ENCODE data around the gene CYBA. TPM values are rescaled to one million over a fixed set of nuclear protein-coding genes. Genes with fewer than 3 reads are reported as not detected.
A peak's percentile ranks its signal among the peaks of the same experiment; 100 is the strongest.

Gene CYBA
- polyA plus RNA-seq, 2 of the 4 experiments (the other 2 are of a cell fraction), result 75.7 to 185 TPM

DNA sequence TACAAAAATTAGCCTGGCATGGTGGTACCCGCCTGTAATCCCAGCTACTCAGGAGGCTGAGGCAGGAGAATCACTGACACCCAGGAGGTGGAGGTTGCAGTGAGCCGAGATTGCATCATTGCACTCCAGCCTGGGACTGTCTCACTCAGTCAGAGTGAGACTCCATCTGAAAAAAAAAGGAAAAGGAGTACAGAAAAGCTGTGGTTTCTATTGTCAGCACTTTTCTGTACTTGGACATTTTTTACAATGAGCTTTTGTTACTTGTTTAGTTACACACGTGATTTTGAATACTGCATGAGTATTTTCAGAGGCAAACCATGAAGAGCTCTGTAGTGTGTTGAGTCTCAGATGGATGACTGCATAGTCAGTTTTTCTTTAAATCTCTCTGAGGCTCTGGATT, 54.4 kb downstream of the CYBA start:
- ChIA-PET CTCF (no interaction called here), POLR2A (interaction anchor here (0.7 kb wide), 1 partner anchor 27 kb away, joined by 5 read pairs; no protein-coding TSS in a partner anchor)
- Histone ChIP-seq H3K9me3 (no peaks in the 10 kb centered on the region), H3K4me3 (no peak overlapping the region), H3K27ac (no peak overlapping the region), H3K4me1 (no peaks in the 10 kb centered on the region), H3K4me2 (no peak overlapping the region)
- ATAC-seq (no peak), DNase-seq (ENCODE audit: low read depth in 1 of 2, low spot score in 1 of 2) (no peak), FAIRE-seq (no peak)
- WGBS (ENCODE audit: missing lambda C conversion rate), result 92% methylated on average over 3 of the region's 3 CpGs
- no peak for TF ChIP-seq RAD21 (conservative IDR thresholded peaks at IDR 0.05 in 1 of 2, IDR thresholded peaks at IDR 0.05 in 1 of 2)
- TF ChIP-seq CEBPB (IDR thresholded peaks at IDR 0.05), result peak in 1 of 2 experiments; percentile 12; a peak in 1 of 4 replicates

DNA sequence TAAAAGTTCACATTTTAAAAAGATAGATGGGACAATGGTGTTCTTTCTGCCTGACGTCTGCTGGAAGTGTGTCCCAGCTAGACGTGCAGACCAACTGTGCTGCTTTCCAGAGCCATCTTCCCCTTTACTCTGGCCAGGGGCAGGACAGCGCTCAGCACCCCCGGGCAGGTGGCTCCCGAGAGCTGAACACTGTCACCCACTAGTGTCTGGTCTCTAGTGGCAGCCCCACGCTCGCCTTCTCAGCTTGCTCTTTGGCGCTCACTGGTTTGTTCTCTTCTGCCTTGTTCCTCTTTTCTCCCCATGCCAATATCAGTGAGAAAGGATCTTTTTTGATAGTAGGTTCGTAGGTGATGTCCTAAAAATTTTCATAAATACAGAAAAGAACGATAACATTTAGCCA, 54.9 kb downstream of the CYBA start:
- Histone ChIP-seq H3K4me2 (no peak overlapping the region), H3K27ac (no peak overlapping the region), H3K4me1 (no peaks in the 10 kb centered on the region), H3K9me3 (no peaks in the 10 kb centered on the region), H3K4me3 (no peak overlapping the region)
- FAIRE-seq (no peak), DNase-seq (ENCODE audit: low read depth in 1 of 2, low spot score in 1 of 2) (no peak), ATAC-seq (no peak)
- ChIA-PET CTCF (no interaction called here), POLR2A (interaction anchor here (0.7 kb wide), 1 partner anchor 26 kb away, joined by 5 read pairs; no protein-coding TSS in a partner anchor)
- WGBS (ENCODE audit: missing lambda C conversion rate), result 93% methylated on average over 10 of the region's 10 CpGs
- TF ChIP-seq PHF8 (IDR thresholded peaks at IDR 0.05; ENCODE audit: borderline replicate concordance, low read depth), result no peak
- no peak for TF ChIP-seq SMC3 (IDR thresholded peaks at IDR 0.05)
- TF ChIP-seq, protein P1, sequence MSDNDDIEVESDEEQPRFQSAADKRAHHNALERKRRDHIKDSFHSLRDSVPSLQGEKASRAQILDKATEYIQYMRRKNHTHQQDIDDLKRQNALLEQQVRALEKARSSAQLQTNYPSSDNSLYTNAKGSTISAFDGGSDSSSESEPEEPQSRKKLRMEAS (IDR thresholded peaks at IDR 0.05), result no peak
- no peak for TF ChIP-seq CHD4 (IDR thresholded peaks at IDR 0.05; ENCODE audit: borderline replicate concordance)
- TF ChIP-seq NPAS2 (CRISPR knock-in tag; IDR thresholded peaks at IDR 0.05; ENCODE audit: borderline replicate concordance), result no peak
- TF ChIP-seq CBX8 (IDR thresholded peaks at IDR 0.05), result no peak
- no peak for TF ChIP-seq JUNB (IDR thresholded peaks at IDR 0.05)
- TF ChIP-seq FOSL2 (IDR thresholded peaks at IDR 0.05), result no peak
- no peak for TF ChIP-seq FOSL2 (CRISPR knock-in tag; IDR thresholded peaks at IDR 0.05)
- no peak for TF ChIP-seq ZSCAN20 (CRISPR knock-in tag; IDR thresholded peaks at IDR 0.05)
- TF ChIP-seq, protein P2, sequence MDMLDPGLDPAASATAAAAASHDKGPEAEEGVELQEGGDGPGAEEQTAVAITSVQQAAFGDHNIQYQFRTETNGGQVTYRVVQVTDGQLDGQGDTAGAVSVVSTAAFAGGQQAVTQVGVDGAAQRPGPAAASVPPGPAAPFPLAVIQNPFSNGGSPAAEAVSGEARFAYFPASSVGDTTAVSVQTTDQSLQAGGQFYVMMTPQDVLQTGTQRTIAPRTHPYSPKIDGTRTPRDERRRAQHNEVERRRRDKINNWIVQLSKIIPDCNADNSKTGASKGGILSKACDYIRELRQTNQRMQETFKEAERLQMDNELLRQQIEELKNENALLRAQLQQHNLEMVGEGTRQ (IDR thresholded peaks at IDR 0.05), result no peak
- no peak for TF ChIP-seq TP53 (CRISPR knock-in tag; IDR thresholded peaks at IDR 0.05)
- TF ChIP-seq, protein P3, sequence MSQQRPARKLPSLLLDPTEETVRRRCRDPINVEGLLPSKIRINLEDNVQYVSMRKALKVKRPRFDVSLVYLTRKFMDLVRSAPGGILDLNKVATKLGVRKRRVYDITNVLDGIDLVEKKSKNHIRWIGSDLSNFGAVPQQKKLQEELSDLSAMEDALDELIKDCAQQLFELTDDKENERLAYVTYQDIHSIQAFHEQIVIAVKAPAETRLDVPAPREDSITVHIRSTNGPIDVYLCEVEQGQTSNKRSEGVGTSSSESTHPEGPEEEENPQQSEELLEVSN (IDR thresholded peaks at IDR 0.05; ENCODE audit: borderline replicate concordance, low read depth), result no peak
- no peak for TF ChIP-seq FOSB (CRISPR knock-in tag; IDR thresholded peaks at IDR 0.05)
- no peak for TF ChIP-seq HDAC2 (IDR thresholded peaks at IDR 0.05)

DNA sequence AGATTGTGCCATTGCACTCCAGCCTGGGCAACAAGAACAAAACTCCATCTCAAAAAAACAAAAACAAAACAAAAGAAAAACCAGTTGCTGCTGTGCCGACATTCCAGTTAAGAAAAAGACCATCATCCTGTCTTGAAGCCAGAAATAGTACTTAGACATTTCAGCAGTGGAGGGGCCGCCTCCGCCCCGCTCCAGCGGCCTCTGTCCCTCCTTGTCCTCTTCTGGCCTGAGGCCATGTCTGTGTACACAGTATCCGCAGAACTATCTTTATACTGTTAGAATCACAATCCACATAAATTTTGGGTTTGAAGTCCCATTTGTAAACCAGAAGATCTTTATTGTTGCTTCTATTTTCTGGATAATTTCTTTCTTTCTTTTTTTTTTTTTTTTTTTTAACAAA, 55.8 kb downstream of the CYBA start:
- Histone ChIP-seq H3K4me2 (no peak overlapping the region), H3K27ac (no peak overlapping the region), H3K4me3 (no peak overlapping the region), H3K9me3 (no peaks in the 10 kb centered on the region), H3K4me1 (no peaks in the 10 kb centered on the region)
- no peak for ATAC-seq
- FAIRE-seq, result no peak
- ChIA-PET CTCF (no interaction called here), POLR2A (no interaction called here)
- 95% methylated on average over 6 of the region's 6 CpGs for WGBS (ENCODE audit: missing lambda C conversion rate)
- DNase-seq (ENCODE audit: low read depth in 1 of 2, low spot score in 1 of 2), result no peak
- no peak for TF ChIP-seq FOSB (CRISPR knock-in tag; IDR thresholded peaks at IDR 0.05)
- TF ChIP-seq RNF2 (IDR thresholded peaks at IDR 0.05; ENCODE audit: borderline replicate concordance, low read depth), result no peak
- TF ChIP-seq, protein P4, sequence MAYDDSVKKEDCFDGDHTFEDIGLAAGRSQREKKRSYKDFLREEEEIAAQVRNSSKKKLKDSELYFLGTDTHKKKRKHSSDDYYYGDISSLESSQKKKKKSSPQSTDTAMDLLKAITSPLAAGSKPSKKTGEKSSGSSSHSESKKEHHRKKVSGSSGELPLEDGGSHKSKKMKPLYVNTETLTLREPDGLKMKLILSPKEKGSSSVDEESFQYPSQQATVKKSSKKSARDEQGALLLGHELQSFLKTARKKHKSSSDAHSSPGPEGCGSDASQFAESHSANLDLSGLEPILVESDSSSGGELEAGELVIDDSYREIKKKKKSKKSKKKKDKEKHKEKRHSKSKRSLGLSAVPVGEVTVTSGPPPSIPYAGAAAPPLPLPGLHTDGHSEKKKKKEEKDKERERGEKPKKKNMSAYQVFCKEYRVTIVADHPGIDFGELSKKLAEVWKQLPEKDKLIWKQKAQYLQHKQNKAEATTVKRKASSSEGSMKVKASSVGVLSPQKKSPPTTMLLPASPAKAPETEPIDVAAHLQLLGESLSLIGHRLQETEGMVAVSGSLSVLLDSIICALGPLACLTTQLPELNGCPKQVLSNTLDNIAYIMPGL (CRISPR knock-in tag; IDR thresholded peaks at IDR 0.05; ENCODE audit: borderline replicate concordance), result no peak
- no peak for TF ChIP-seq RAD21 (conservative IDR thresholded peaks at IDR 0.05 in 1 of 2, IDR thresholded peaks at IDR 0.05 in 1 of 2)
- no peak for TF ChIP-seq MYC (IDR thresholded peaks at IDR 0.05; ENCODE audit: borderline replicate concordance, low read length)
- TF ChIP-seq TP53 (CRISPR knock-in tag; IDR thresholded peaks at IDR 0.05), result no peak
- TF ChIP-seq, protein P5, sequence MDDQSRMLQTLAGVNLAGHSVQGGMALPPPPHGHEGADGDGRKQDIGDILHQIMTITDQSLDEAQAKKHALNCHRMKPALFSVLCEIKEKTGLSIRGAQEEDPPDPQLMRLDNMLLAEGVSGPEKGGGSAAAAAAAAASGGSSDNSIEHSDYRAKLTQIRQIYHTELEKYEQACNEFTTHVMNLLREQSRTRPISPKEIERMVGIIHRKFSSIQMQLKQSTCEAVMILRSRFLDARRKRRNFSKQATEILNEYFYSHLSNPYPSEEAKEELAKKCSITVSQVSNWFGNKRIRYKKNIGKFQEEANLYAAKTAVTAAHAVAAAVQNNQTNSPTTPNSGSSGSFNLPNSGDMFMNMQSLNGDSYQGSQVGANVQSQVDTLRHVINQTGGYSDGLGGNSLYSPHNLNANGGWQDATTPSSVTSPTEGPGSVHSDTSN (IDR thresholded peaks at IDR 0.05), result no peak
